ENCODE results near the gene COL8A1. TPM values are rescaled to one million over a fixed set of nuclear protein-coding genes. Genes with fewer than 3 reads are reported as not detected.

The COL8A1 gene
- total RNA-seq, 2 experiments from 2014 or later = not detected

GRCh38 chr3:99848433-99848832, 210.0 kb downstream of the COL8A1 start:
- POLR2A ChIA-PET = no interaction called here
- peaks cover 16% of the 10 kb centered on the region for H3K4me1 Mint-ChIP-seq (ENCODE audit: low read depth)
- no peaks in the 10 kb centered on the region for H3K27me3 Mint-ChIP-seq
- CTCF ChIA-PET = no interaction called here
- H3K9me3 Mint-ChIP-seq = no peaks in the 10 kb centered on the region
- DNase-seq = no peak
- intact Hi-C loops (cut with micrococcal nuclease) = no loop called here
- no peak overlapping the region for H3K27ac Mint-ChIP-seq
- H3K36me3 Mint-ChIP-seq = no peaks in the 10 kb centered on the region
- no peak overlapping the region for H3K4me3 Mint-ChIP-seq

Other genes starting within 250 kb of the COL8A1 start
- 10 to 100 TPM; 95.6 to 97.2 TPM for gene CMSS1, start 179.3 kb downstream of the COL8A1 start, total RNA-seq